Common myeloid progenitor, CD34-positive (primary cell): ENCODE results near the gene ABLIM2.

Source experiments
- CTCF ChIA-PET: fragments of 350-600 bp; sonication (Branson Sonifier 250); formaldehyde crosslinking; loops from one replicate; lab custom pipeline; 2021; ENCODE audit warnings: antibody characterized with exemption; lab: Charles Lee
- POLR2A ChIA-PET: fragments of 350-600 bp; sonication (Branson Sonifier 250); formaldehyde crosslinking; loops from one replicate; lab custom pipeline; 2021; ENCODE audit warnings: antibody characterized with exemption; lab: Charles Lee
- DNase-seq, 3 donors: peaks; one replicate each; pipeline versions ENCODE4 v3.0.0 to v3.0.0-alpha.2; 2013
- H3K27ac ChIP-seq, 2 experiments: 1 replicate in 1 of 2; 2 replicates in 1 of 2; pipeline ENCODE4 v1.7.0; 2013; ENCODE audit warnings: inconsistent platforms in 2 of 2, low read length in 2 of 2, mild to moderate bottlenecking in 2 of 2, low read depth in 1 of 2, moderate library complexity in 1 of 2; ENCODE audit not compliant: severe bottlenecking in 2 of 2, insufficient read depth in 1 of 2, poor library complexity in 1 of 2
- H3K27me3 ChIP-seq, 5 experiments: replicated peaks in 2 of 5; 1 replicate in 3 of 5; 2 replicates in 2 of 5; pipeline versions ENCODE4 v1.6.1 to v1.7.0; 2013; ENCODE audit warnings: low read length in 4 of 5, mild to moderate bottlenecking in 2 of 5, moderate library complexity in 2 of 5, inconsistent platforms in 1 of 5; ENCODE audit not compliant: insufficient read depth in 5 of 5, control insufficient read depth in 4 of 5
- H3K36me3 ChIP-seq, 4 experiments: 1 replicate in 2 of 4; 2 replicates in 2 of 4; pipeline versions ENCODE4 v1.6.1 to v1.7.0; 2013; ENCODE audit warnings: low read length in 3 of 4, control low read depth in 1 of 4, mild to moderate bottlenecking in 1 of 4; ENCODE audit not compliant: control insufficient read depth in 4 of 4, insufficient read depth in 4 of 4
- H3K4me1 ChIP-seq, 4 experiments: 1 replicate in 3 of 4; 2 replicates in 1 of 4; pipeline versions ENCODE4 v1.6.1 to v1.7.1; 2013; ENCODE audit warnings: low read length in 3 of 4, mild to moderate bottlenecking in 3 of 4, control low read depth in 1 of 4, inconsistent platforms in 1 of 4, moderate library complexity in 1 of 4; ENCODE audit not compliant: control insufficient read depth in 4 of 4, insufficient read depth in 4 of 4; ENCODE audit errors: control extremely low read depth in 1 of 4
- H3K4me3 ChIP-seq, 7 experiments: 1 replicate in 4 of 7; 2 replicates in 3 of 7; pipeline versions ENCODE4 v1.5.1 to v1.7.0; 2013; ENCODE audit warnings: mild to moderate bottlenecking in 7 of 7, low read length in 6 of 7, moderate library complexity in 6 of 7, inconsistent platforms in 2 of 7, low read depth in 2 of 7, control low read depth in 1 of 7; ENCODE audit not compliant: insufficient read depth in 4 of 7, control insufficient read depth in 1 of 7; ENCODE audit errors: extremely low read depth in 1 of 7
- H3K9me3 ChIP-seq, 5 experiments: 1 replicate in 4 of 5; 2 replicates in 1 of 5; pipeline versions ENCODE4 v1.6.1 to v1.7.1; 2013; ENCODE audit warnings: low read length in 4 of 5, mild to moderate bottlenecking in 2 of 5, inconsistent platforms in 1 of 5, low read depth in 1 of 5, moderate library complexity in 1 of 5; ENCODE audit not compliant: control insufficient read depth in 4 of 5, insufficient read depth in 2 of 5; ENCODE audit errors: control extremely low read depth in 1 of 5
- WGBS: methylation state at CpG from one replicate; pipeline ENCODE4 v1.1.5; 2013; ENCODE audit not compliant: insufficient coverage; 5-methylcytosine and 5-hydroxymethylcytosine counted together

Gene ABLIM2

GRCh38 chr4:8170341-8170740, 11.7 kb upstream of the ABLIM2 start:
- DNase-seq: no peak
- CTCF ChIA-PET: interaction anchor here (0.9 kb wide), 1 partner anchor 12 kb away, joined by 3 read pairs; the partner anchor contains the start of gene ABLIM2
- WGBS: 94% methylated on average over 4 of the region's 11 CpGs
- POLR2A ChIA-PET: no interaction called here
- Histone ChIP-seq H3K36me3 (no peaks in the 10 kb centered on the region), H3K27ac (no peak overlapping the region), H3K4me3 (no peak overlapping the region), H3K9me3 (peaks cover 0 to 10% (median 4%) of the 10 kb centered on the region in 5 experiments), H3K4me1 (peaks cover 0 to 25% (median 8%) of the 10 kb centered on the region in 4 experiments), H3K27me3 (peaks cover 0 to 1% (median 0%) of the 10 kb centered on the region in 5 experiments)

GRCh38 chr4:8169763-8170162, 11.2 kb upstream of the ABLIM2 start:
- POLR2A ChIA-PET: no interaction called here
- no peak for DNase-seq
- 94% methylated on average over 3 of the region's 3 CpGs for WGBS
- Histone ChIP-seq H3K36me3 (no peaks in the 10 kb centered on the region), H3K9me3 (peaks cover 0 to 10% (median 4%) of the 10 kb centered on the region in 5 experiments), H3K27ac (no peak overlapping the region), H3K27me3 (peaks cover 0 to 3% (median 0%) of the 10 kb centered on the region in 5 experiments), H3K4me3 (no peak overlapping the region), H3K4me1 (peaks cover 0 to 25% (median 8%) of the 10 kb centered on the region in 4 experiments)
- CTCF ChIA-PET: interaction anchor here (0.9 to 1.1 kb wide), 2 partner anchors 11 to 24 kb away, joined by 3 read pairs; partner anchors contain the start of gene ABLIM2

- H3K9me3 ChIP-seq: peaks cover 0 to 10% (median 4%) of the 10 kb centered on the region in 5 experiments
- POLR2A ChIA-PET: no interaction called here
- H3K4me1 ChIP-seq: peaks cover 0 to 22% (median 8%) of the 10 kb centered on the region in 4 experiments
- no peak for DNase-seq
- CTCF ChIA-PET: interaction anchor here (1.0 to 1.1 kb wide), 2 partner anchors 10 to 25 kb away, joined by 3 read pairs; no protein-coding TSS in a partner anchor
- H3K36me3 ChIP-seq: no peaks in the 10 kb centered on the region
- WGBS: 100% methylated on average over 5 of the region's 5 CpGs
- peaks cover 0 to 5% (median 0%) of the 10 kb centered on the region in 5 experiments for H3K27me3 ChIP-seq
- H3K27ac ChIP-seq: no peak overlapping the region
- H3K4me3 ChIP-seq: no peak overlapping the region
Measured at GRCh38 chr4:8168832-8169598, 10.4 kb upstream of the ABLIM2 start.

GRCh38 chr4:8168232-8168631, 9.6 kb upstream of the ABLIM2 start:
- ChIA-PET POLR2A (no interaction called here), CTCF (interaction anchor here (1.0 to 1.7 kb wide), 2 partner anchors 9 to 11 kb away, joined by 3 to 9 read pairs; no protein-coding TSS in a partner anchor)
- no peak for DNase-seq
- Histone ChIP-seq H3K27ac (no peak overlapping the region), H3K4me1 (peaks cover 0 to 18% (median 8%) of the 10 kb centered on the region in 4 experiments), H3K36me3 (no peaks in the 10 kb centered on the region), H3K9me3 (peaks cover 0 to 10% (median 4%) of the 10 kb centered on the region in 5 experiments), H3K27me3 (peaks cover 0 to 5% (median 0%) of the 10 kb centered on the region in 5 experiments), H3K4me3 (no peak overlapping the region)
- WGBS: 100% methylated on average over 1 of the region's 1 CpG

GRCh38 chr4:8167815-8168214, 9.2 kb upstream of the ABLIM2 start:
- Histone ChIP-seq H3K4me1 (peaks cover 0 to 18% (median 8%) of the 10 kb centered on the region in 4 experiments), H3K27ac (no peak overlapping the region), H3K4me3 (no peak overlapping the region), H3K27me3 (peaks cover 0 to 5% (median 0%) of the 10 kb centered on the region in 5 experiments), H3K9me3 (peaks cover 0 to 10% (median 4%) of the 10 kb centered on the region in 5 experiments), H3K36me3 (no peaks in the 10 kb centered on the region)
- WGBS: 0% methylated on average over 1 of the region's 2 CpGs
- CTCF ChIA-PET: interaction anchor here (0.9 to 1.7 kb wide), 3 partner anchors 9 to 235 kb away, joined by 3 to 9 read pairs (median 5); no protein-coding TSS in a partner anchor
- DNase-seq: no peak
- POLR2A ChIA-PET: no interaction called here

GRCh38 chr4:8167291-8167690, 8.7 kb upstream of the ABLIM2 start:
- no peak overlapping the region for H3K4me3 ChIP-seq
- 24% methylated on average over 2 of the region's 2 CpGs for WGBS
- DNase-seq: no peak
- peaks cover 0 to 5% (median 0%) of the 10 kb centered on the region in 5 experiments for H3K27me3 ChIP-seq
- H3K27ac ChIP-seq: no peak overlapping the region
- CTCF ChIA-PET: interaction anchor here (0.9 to 1.7 kb wide), 3 partner anchors 9 to 235 kb away, joined by 3 to 9 read pairs (median 5); no protein-coding TSS in a partner anchor
- H3K36me3 ChIP-seq: no peaks in the 10 kb centered on the region
- POLR2A ChIA-PET: no interaction called here
- H3K9me3 ChIP-seq: peaks cover 0 to 10% (median 4%) of the 10 kb centered on the region in 5 experiments
- H3K4me1 ChIP-seq: peaks cover 0 to 16% (median 8%) of the 10 kb centered on the region in 4 experiments
